GM10847 (cell line): ENCODE results near the gene ZNF821.
A peak's percentile ranks its signal among the peaks of the same experiment; 100 is the strongest.

Source experiments
- POLR2A ChIP-seq: IDR thresholded peaks from 2 replicates; pipeline ENCODE4 v1.6.1; 2011; ENCODE audit not compliant: insufficient read length; ENCODE audit errors: extremely low read depth

The ZNF821 gene

GRCh38 chr16:71912534-71913275 is 28.7 kb upstream of the ZNF821 start:
- no peak for TF ChIP-seq POLR2A

GRCh38 chr16:71911121-71911520 is 27.1 kb upstream of the ZNF821 start:
- TF ChIP-seq POLR2A, result no peak

GRCh38 chr16:71904239-71904638 is 20.3 kb upstream of the ZNF821 start:
- TF ChIP-seq POLR2A, result no peak

- TF ChIP-seq POLR2A, result no peak
Measured at GRCh38 chr16:71903608-71904007, 19.6 kb upstream of the ZNF821 start.

- TF ChIP-seq POLR2A, result no peak
Measured at GRCh38 chr16:71902656-71903365, 18.8 kb upstream of the ZNF821 start.

- no peak for TF ChIP-seq POLR2A
Measured at GRCh38 chr16:71899171-71899570, 15.2 kb upstream of the ZNF821 start.

GRCh38 chr16:71896764-71897368 is 12.9 kb upstream of the ZNF821 start:
- TF ChIP-seq POLR2A, result no peak

- no peak for TF ChIP-seq POLR2A
Measured at GRCh38 chr16:71895679-71896365, 11.8 kb upstream of the ZNF821 start.

- TF ChIP-seq POLR2A, result peak; percentile 70
Measured at GRCh38 chr16:71894921-71895678, 11.1 kb upstream of the ZNF821 start, which contains the start of gene IST1. Gene IST1 (plus strand): TSS chr16:71895531. CDS start chr16:71915641, 20,110 bp downstream.

- no peak for TF ChIP-seq POLR2A
Measured at GRCh38 chr16:71894229-71894920, 10.4 kb upstream of the ZNF821 start.

GRCh38 chr16:71893888-71894228 is 9.9 kb upstream of the ZNF821 start:
- no peak for TF ChIP-seq POLR2A

GRCh38 chr16:71889147-71889546 is 5.2 kb upstream of the ZNF821 start:
- no peak for TF ChIP-seq POLR2A

GRCh38 chr16:71885261-71885650 is 1.3 kb upstream of the ZNF821 start:
- TF ChIP-seq POLR2A, result no peak

GRCh38 chr16:71883168-71883848 is 674 bp downstream of the ZNF821 start:
- TF ChIP-seq POLR2A, result no peak

- TF ChIP-seq POLR2A, result no peak
Measured at GRCh38 chr16:71882505-71883167, 1.3 kb downstream of the ZNF821 start.
